ENCODE measurements around the gene TUSC2. TPM values are rescaled to one million over a fixed set of nuclear protein-coding genes. Genes with fewer than 3 reads are reported as not detected.

The TUSC2 gene
- total and polyA plus RNA-seq, 2 donors (not counting 1 experiment from before 2014, with no cell fraction given), result 28.2 to 29.3 TPM

DNA sequence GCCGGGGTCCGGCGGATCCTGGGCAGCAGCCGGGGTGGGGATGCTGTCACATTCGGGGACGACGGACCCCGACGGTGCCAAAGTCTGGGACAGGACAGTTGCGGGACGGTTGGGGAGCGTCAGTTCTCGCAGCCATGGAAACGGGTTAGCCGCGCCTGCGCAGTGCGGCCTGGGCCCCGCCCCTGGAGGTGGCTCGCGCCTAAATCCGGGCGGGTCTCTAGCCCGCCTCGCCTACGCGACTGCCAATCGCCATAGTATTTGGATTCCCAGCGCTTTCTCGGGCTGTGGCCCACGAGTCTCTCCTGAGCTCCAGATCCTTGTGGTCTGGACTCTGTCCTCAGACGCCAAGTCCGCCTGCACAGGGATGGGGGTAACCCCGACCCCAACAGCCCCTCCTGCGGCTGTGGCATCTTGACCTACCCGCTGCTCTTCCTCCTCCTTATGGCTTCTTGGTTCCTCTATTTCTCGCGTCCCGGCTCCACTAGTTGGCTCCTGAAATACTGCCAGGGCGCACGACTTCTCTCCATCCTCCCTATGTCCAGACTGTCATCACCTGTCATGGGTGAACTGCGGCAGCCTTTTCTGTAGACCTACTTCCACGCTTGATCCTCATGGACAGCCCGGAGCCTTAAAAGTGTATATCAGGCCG lies 17.7 kb upstream of the TUSC2 start, which contains the start of gene ZMYND10:
Gene ZMYND10, minus strand, starts transcription at position 147 of the 649 bp plus-strand sequence. CDS start 153 bp downstream, outside the sequence.
- Histone ChIP-seq H4K20me1 (ENCODE audit: control insufficient read depth, insufficient read depth, low read length, poor library complexity, severe bottlenecking) (peaks cover 21% of the 10 kb centered on the region), H3K9me3 (ENCODE audit: control extremely low read depth in 1 of 3, control insufficient read depth in 2 of 3, insufficient read depth in 1 of 3, low read length in 2 of 3) (no peaks in the 10 kb centered on the region), H3K36me3 (replicated peaks in 1 of 2; ENCODE audit: control extremely low read depth in 1 of 2, control insufficient read depth in 1 of 2, extremely low read depth in 1 of 2, insufficient read depth in 2 of 2, low read length in 1 of 2) (peaks cover 0 to 19% of the 10 kb centered on the region in 2 experiments), H3K4me3 (ENCODE audit: control extremely low read depth in 1 of 5, extremely low read depth in 1 of 5, insufficient read depth in 1 of 5, low read depth in 2 of 5, low read length in 4 of 5) (peak within 1 kb of the TSS in 4 of 5 experiments; percentile 18 to 52 (median 36)), H3K9ac (ENCODE audit: low read length) (peak within 1 kb of the TSS; percentile 55), H2AFZ (ENCODE audit: insufficient read depth, low read depth, low read length, poor library complexity, severe bottlenecking) (peak within 1 kb of the TSS; percentile 62), H3K27ac (ENCODE audit: low read length in 2 of 2) (no peak within 1 kb of the TSS), H3K4me1 (ENCODE audit: control insufficient read depth in 2 of 2, insufficient read depth in 2 of 2, low read length in 2 of 2) (peaks cover 30 to 54% of the 10 kb centered on the region in 2 donors), H3K4me2 (replicated peaks; ENCODE audit: low read depth, low read length, poor library complexity, severe bottlenecking) (peak within 1 kb of the TSS; percentile 91), H3K79me2 (ENCODE audit: control insufficient read depth, insufficient read depth, low read length) (peaks cover 37% of the 10 kb centered on the region), H3K27me3 (replicated peaks in 1 of 4; ENCODE audit: control extremely low read depth in 1 of 4, control insufficient read depth in 3 of 4, insufficient read depth in 4 of 4, low read length in 3 of 4) (no peaks in the 10 kb centered on the region)
- peaks cover 48% of the 10 kb centered on the region for H3K4me1 Mint-ChIP-seq
- H3K27me3 Mint-ChIP-seq, result no peaks in the 10 kb centered on the region
- POLR2A ChIA-PET, result interaction anchor here (1.0 to 1.6 kb wide), 3 partner anchors 8 to 53 kb away, joined by 4 to 8 read pairs (median 8); partner anchors contain the start of genes IFRD2 and TMEM115
- no peak for TF ChIP-seq EZH2 (IDR thresholded peaks at IDR 0.05; ENCODE audit: borderline replicate concordance, insufficient read depth, low read depth, low read length, poor library complexity, severe bottlenecking)
- TF ChIP-seq, protein P1, sequence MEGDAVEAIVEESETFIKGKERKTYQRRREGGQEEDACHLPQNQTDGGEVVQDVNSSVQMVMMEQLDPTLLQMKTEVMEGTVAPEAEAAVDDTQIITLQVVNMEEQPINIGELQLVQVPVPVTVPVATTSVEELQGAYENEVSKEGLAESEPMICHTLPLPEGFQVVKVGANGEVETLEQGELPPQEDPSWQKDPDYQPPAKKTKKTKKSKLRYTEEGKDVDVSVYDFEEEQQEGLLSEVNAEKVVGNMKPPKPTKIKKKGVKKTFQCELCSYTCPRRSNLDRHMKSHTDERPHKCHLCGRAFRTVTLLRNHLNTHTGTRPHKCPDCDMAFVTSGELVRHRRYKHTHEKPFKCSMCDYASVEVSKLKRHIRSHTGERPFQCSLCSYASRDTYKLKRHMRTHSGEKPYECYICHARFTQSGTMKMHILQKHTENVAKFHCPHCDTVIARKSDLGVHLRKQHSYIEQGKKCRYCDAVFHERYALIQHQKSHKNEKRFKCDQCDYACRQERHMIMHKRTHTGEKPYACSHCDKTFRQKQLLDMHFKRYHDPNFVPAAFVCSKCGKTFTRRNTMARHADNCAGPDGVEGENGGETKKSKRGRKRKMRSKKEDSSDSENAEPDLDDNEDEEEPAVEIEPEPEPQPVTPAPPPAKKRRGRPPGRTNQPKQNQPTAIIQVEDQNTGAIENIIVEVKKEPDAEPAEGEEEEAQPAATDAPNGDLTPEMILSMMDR (IDR thresholded peaks at IDR 0.05), result no peak
- DNase-seq, result peak; percentile 84
- CTCF ChIA-PET, result interaction anchor here (0.7 to 4.0 kb wide), 5 partner anchors 12 to 247 kb away, joined by 3 to 27 read pairs (median 3); partner anchors contain the start of gene TMEM115
- peak within 1 kb of the TSS; percentile 53 for H3K27ac Mint-ChIP-seq
- ATAC-seq (ENCODE audit: low read depth), result peak; percentile 26
- intact Hi-C loops (cut with micrococcal nuclease), result loop anchor here (1.0 to 5.0 kb wide), 2 partner anchors 8 to 267 kb away; partner anchors contain the start of gene CISH
- WGBS (ENCODE audit: insufficient coverage), result 11% methylated on average over 45 of the region's 45 CpGs
- H3K9me3 Mint-ChIP-seq (ENCODE audit: insufficient read depth), result no peaks in the 10 kb centered on the region
- peak within 1 kb of the TSS; percentile 77 for H3K4me3 Mint-ChIP-seq
